IMR-90 (cell line): ENCODE data around the gene WBP11. TPM values are rescaled to one million over a fixed set of nuclear protein-coding genes. Genes with fewer than 3 reads are reported as not detected.

Source experiments
- ATAC-seq: fragments of 200-7000 bp; cut with Tn5 transposase; 2 replicates; pipeline ENCODE4 v1.9.1; 2020; ENCODE audit warnings: low read depth, mild to moderate bottlenecking, moderate library complexity
- BruUV-seq: library from RNA; stranded (reverse); fragments of 400-500 nt; replicated peaks from 2 replicates; lab custom pipeline; 2021; lab: Mats Ljungman, UMichigan
- CTCF ChIA-PET: fragments of 300-600 bp; formaldehyde crosslinking; extraction: SDS; loops from one replicate; lab custom pipeline; 2021; ENCODE audit warnings: antibody characterized with exemption; lab: Yijun Ruan, JAX
- POLR2A ChIA-PET: fragments of 300-600 bp; sonication (Branson Sonifier 250); formaldehyde crosslinking; loops from one replicate; lab custom pipeline; 2022; ENCODE audit warnings: antibody characterized with exemption; ENCODE audit not compliant: unreplicated experiment; lab: Charles Lee
- DNase-seq: peaks from one replicate; pipeline ENCODE4 v3.0.0; 2013
- H2AFZ ChIP-seq: replicated peaks from 2 replicates; pipeline ENCODE3; 2013; ENCODE audit warnings: low read length, mild to moderate bottlenecking; ENCODE audit not compliant: poor library complexity
- H2AK5ac ChIP-seq: 2 replicates; pipeline ENCODE4 v1.6.1; 2013; ENCODE audit warnings: low read depth, low read length, inconsistent platforms
- H2AK9ac ChIP-seq: replicated peaks from 2 replicates; pipeline ENCODE3; 2013; ENCODE audit warnings: mild to moderate bottlenecking, low read depth, low read length, moderate library complexity; ENCODE audit not compliant: poor library complexity
- H2BK120ac ChIP-seq: 2 replicates; pipeline ENCODE4 v1.6.1; 2013; ENCODE audit warnings: low read depth, low read length, inconsistent platforms
- H2BK15ac ChIP-seq: 3 replicates; pipeline ENCODE4 v1.6.1; 2013; ENCODE audit warnings: low read depth, low read length, inconsistent platforms
- H2BK20ac ChIP-seq: 2 replicates; pipeline ENCODE4 v1.6.1; 2013; ENCODE audit warnings: low read depth, mild to moderate bottlenecking, inconsistent platforms, low read length, moderate library complexity
- H2BK5ac ChIP-seq: 2 replicates; pipeline ENCODE4 v1.6.1; 2013; ENCODE audit warnings: mild to moderate bottlenecking, low read depth, low read length, inconsistent platforms; ENCODE audit not compliant: poor library complexity, severe bottlenecking
- H3K14ac ChIP-seq: replicated peaks from 2 replicates; pipeline ENCODE4 v1.6.1; 2013; ENCODE audit warnings: low read depth, low read length, inconsistent platforms
- H3K18ac ChIP-seq: 2 replicates; pipeline ENCODE4 v1.6.1; 2013; ENCODE audit warnings: low read depth, low read length, control low read depth
- H3K23ac ChIP-seq: 2 replicates; pipeline ENCODE4 v1.6.1; 2013; ENCODE audit warnings: low read depth, low read length, inconsistent platforms
- H3K27ac ChIP-seq: 2 replicates; pipeline ENCODE4 v1.5.1; 2013; ENCODE audit warnings: mild to moderate bottlenecking, control low read depth, low read length; ENCODE audit not compliant: insufficient read depth
- H3K27me3 ChIP-seq: 2 replicates; pipeline ENCODE4 v1.6.1; 2013; ENCODE audit warnings: low read length; ENCODE audit not compliant: control insufficient read depth, insufficient read depth
- H3K36me3 ChIP-seq: 2 replicates; pipeline ENCODE4 v1.6.1; 2013; ENCODE audit warnings: low read length, mixed read lengths; ENCODE audit not compliant: control insufficient read depth, insufficient read depth
- H3K4ac ChIP-seq: 2 replicates; pipeline ENCODE4 v1.6.1; 2013; ENCODE audit warnings: low read depth, low read length, inconsistent platforms
- H3K4me1 ChIP-seq: 2 replicates; pipeline ENCODE4 v1.6.1; 2013; ENCODE audit warnings: low read length, mixed read lengths; ENCODE audit not compliant: control insufficient read depth, insufficient read depth
- H3K4me2 ChIP-seq: 2 replicates; pipeline ENCODE4 v1.6.1; 2013; ENCODE audit warnings: low read depth, mild to moderate bottlenecking, control low read depth, low read length, moderate library complexity
- H3K4me3 ChIP-seq: 2 replicates; pipeline ENCODE4 v1.5.1; 2013; ENCODE audit warnings: low read depth, mild to moderate bottlenecking, control low read depth, low read length, moderate library complexity; ENCODE audit not compliant: insufficient read depth
- H3K56ac ChIP-seq: 2 replicates; pipeline ENCODE4 v1.6.1; 2013; ENCODE audit warnings: low read length, inconsistent platforms; ENCODE audit not compliant: insufficient read depth; ENCODE audit errors: extremely low read depth
- H3K79me1 ChIP-seq, 2 experiments: 2 replicates each; pipeline ENCODE4 v1.6.1; 2013; ENCODE audit warnings: low read length in 2 of 2, inconsistent platforms in 1 of 2, low read depth in 1 of 2
- H3K9ac ChIP-seq: 2 replicates; pipeline ENCODE4 v1.6.1; 2013; ENCODE audit warnings: low read depth, low read length, control low read depth
- H3K9me1 ChIP-seq: 2 replicates; pipeline ENCODE4 v1.6.1; 2013; ENCODE audit warnings: low read length, inconsistent platforms; ENCODE audit not compliant: insufficient read depth
- H3K9me3 ChIP-seq: 2 replicates; pipeline ENCODE4 v1.6.1; 2013; ENCODE audit warnings: low read length; ENCODE audit not compliant: control insufficient read depth, insufficient read depth
- H4K20me1 ChIP-seq: 2 replicates; pipeline ENCODE4 v1.6.1; 2013; ENCODE audit warnings: low read length, inconsistent platforms; ENCODE audit not compliant: insufficient read depth
- H4K5ac ChIP-seq: 2 replicates; pipeline ENCODE4 v1.6.1; 2013; ENCODE audit warnings: mild to moderate bottlenecking, low read depth, low read length, control low read depth
- H4K8ac ChIP-seq, 2 experiments: 2 replicates each; pipeline ENCODE4 v1.6.1; 2013; ENCODE audit warnings: low read depth in 2 of 2, low read length in 2 of 2, control low read depth in 1 of 2, inconsistent platforms in 1 of 2
- H4K91ac ChIP-seq: 2 replicates; pipeline ENCODE4 v1.6.1; 2013; ENCODE audit warnings: low read depth, low read length, inconsistent platforms; ENCODE audit not compliant: insufficient read depth
- CTCF ChIP-seq: conservative IDR thresholded peaks from 2 replicates; pipeline ENCODE4 v1.5.1; 2012; ENCODE audit warnings: mild to moderate bottlenecking, low read depth, low read length, improper control_type of control experiment
- MXI1 ChIP-seq: IDR thresholded peaks from 2 replicates; pipeline ENCODE4 v1.6.1; 2012; ENCODE audit warnings: low read depth, mild to moderate bottlenecking, low read length, moderate library complexity, borderline replicate concordance
- dilution Hi-C: fragments of 300-500 bp; cut with HindIII; formaldehyde crosslinking; loops from one replicate; pipeline ENCODE4 v1.14.3; 2018; ENCODE audit warnings: low sequenced_read_pairs; ENCODE audit not compliant: unreplicated experiment
- in situ Hi-C: fragments of 300-500 bp; cut with MboI; formaldehyde crosslinking; loops from 3 replicates; pipeline ENCODE4 v1.14.3; 2019; ENCODE audit warnings: low sequenced_read_pairs, inconsistent platforms, mixed read lengths
- intact Hi-C: fragments of 100-400 bp; cut with micrococcal nuclease; formaldehyde crosslinking; loops from 2 replicates; pipeline ENCODE4 v1.10.0; 2022
- polyA plus RNA-seq, 3 experiments: library from polyadenylated mRNA; depleted of rRNA; stranded (reverse); fragments of >200 nt; gene quantifications; 2 replicates each; pipeline ENCODE4 v1.2.3, GENCODE V29; 2012; ENCODE audit warnings: low replicate concordance in 1 of 3
- total RNA-seq: library from RNA; depleted of rRNA; stranded (reverse); fragments of >200 nt; gene quantifications from 2 replicates; pipeline ENCODE4 v1.2.3, GENCODE V29; 2012
- TF ChIP-seq, protein P1 (sequence below): fragments of 150-350 bp; IDR thresholded peaks from 2 replicates; pipeline ENCODE4 v1.6.1; 2016; ENCODE audit warnings: low read depth, mild to moderate bottlenecking, low read length, moderate library complexity, borderline replicate concordance

Gene WBP11
- total and polyA plus RNA-seq, 2 of the 4 experiments (the other 2 are of a cell fraction): 2.5 to 18.3 TPM

DNA sequence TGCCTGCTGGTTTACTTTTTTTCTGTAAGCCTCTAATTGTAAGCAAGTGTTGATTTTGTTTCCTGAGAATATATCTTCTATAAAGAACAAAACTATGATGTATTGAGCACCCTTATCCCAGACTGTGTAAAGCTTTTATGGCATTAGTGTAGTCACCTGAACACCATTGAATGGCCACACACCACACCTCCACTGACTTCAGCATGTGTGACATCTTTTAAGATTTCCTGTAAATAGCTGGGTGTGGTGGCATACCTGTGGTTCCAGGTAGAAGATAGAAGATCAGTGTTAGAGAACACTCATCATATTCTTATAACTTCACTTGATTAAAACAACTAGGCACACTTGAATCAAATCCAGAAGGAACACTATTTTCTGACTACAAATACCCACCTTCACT is 51.3 kb downstream of the WBP11 start:
- Histone ChIP-seq H3K56ac (no peak overlapping the region), H4K5ac (no peak overlapping the region), H4K20me1 (no peaks in the 10 kb centered on the region), H3K4me1 (no peaks in the 10 kb centered on the region), H2AK5ac (no peak overlapping the region), H3K4me2 (no peak overlapping the region), H3K27me3 (no peaks in the 10 kb centered on the region), H3K23ac (no peak overlapping the region), H3K27ac (no peak overlapping the region), H2AFZ (no peak overlapping the region), H2BK120ac (no peak overlapping the region), H2BK5ac (no peak overlapping the region), H3K4ac (no peak overlapping the region), H2AK9ac (no peak overlapping the region), H3K9ac (no peak overlapping the region), H3K18ac (no peak overlapping the region), H2BK15ac (no peak overlapping the region), H3K14ac (no peak overlapping the region), H3K79me1 (no peaks in the 10 kb centered on the region), H3K9me3 (no peaks in the 10 kb centered on the region), H2BK20ac (no peak overlapping the region), H3K4me3 (no peak overlapping the region), H3K9me1 (no peaks in the 10 kb centered on the region), H3K36me3 (no peaks in the 10 kb centered on the region), H4K8ac (no peak overlapping the region), H4K91ac (no peak overlapping the region)
- no TSS peak for BruUV-seq
- in situ Hi-C loops: no loop called here
- ChIA-PET CTCF (no interaction called here), POLR2A (no interaction called here)
- dilution Hi-C loops: no loop called here
- DNase-seq (no peak), ATAC-seq (no peak)
- TF ChIP-seq CTCF (no peak), MXI1 (no peak)
- TF ChIP-seq, protein P1, sequence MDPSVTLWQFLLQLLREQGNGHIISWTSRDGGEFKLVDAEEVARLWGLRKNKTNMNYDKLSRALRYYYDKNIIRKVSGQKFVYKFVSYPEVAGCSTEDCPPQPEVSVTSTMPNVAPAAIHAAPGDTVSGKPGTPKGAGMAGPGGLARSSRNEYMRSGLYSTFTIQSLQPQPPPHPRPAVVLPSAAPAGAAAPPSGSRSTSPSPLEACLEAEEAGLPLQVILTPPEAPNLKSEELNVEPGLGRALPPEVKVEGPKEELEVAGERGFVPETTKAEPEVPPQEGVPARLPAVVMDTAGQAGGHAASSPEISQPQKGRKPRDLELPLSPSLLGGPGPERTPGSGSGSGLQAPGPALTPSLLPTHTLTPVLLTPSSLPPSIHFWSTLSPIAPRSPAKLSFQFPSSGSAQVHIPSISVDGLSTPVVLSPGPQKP: no peak
- intact Hi-C loops: no loop called here
